CD14-positive monocyte (primary cell): ENCODE results near the gene B3GNT8. TPM values are rescaled to one million over a fixed set of nuclear protein-coding genes. Genes with fewer than 3 reads are reported as not detected.

Experiments
- DNase-seq, 3 donors: peaks; one replicate each; pipeline ENCODE4 v3.0.0-alpha.2; 2011 to 2022
- H2AFZ ChIP-seq: 2 replicates; pipeline ENCODE4 v1.6.0; 2012; ENCODE audit warnings: mild to moderate bottlenecking, low read depth, low read length, inconsistent platforms; ENCODE audit not compliant: insufficient read depth, poor library complexity, severe bottlenecking
- H3K27ac ChIP-seq, 2 donors: 1 replicate in 1 of 2; 2 replicates in 1 of 2; pipeline ENCODE4 v1.5.1; 2012 to 2013; ENCODE audit warnings: low read length in 2 of 2, control low read depth in 1 of 2, inconsistent platforms in 1 of 2, low read depth in 1 of 2, mild to moderate bottlenecking in 1 of 2
- H3K27me3 ChIP-seq, 2 donors: one replicate each; pipeline versions ENCODE4 v1.6.0 to v1.6.1; 2011 to 2013; ENCODE audit warnings: low read length in 2 of 2; ENCODE audit not compliant: control insufficient read depth in 2 of 2, insufficient read depth in 2 of 2
- H3K36me3 ChIP-seq, 2 donors: replicated peaks in 1 of 2; 1 replicate in 1 of 2; 2 replicates in 1 of 2; pipeline versions ENCODE4 v1.5.1 to v1.6.1; 2012 to 2013; ENCODE audit warnings: low read length in 2 of 2, control low read depth in 1 of 2, inconsistent platforms in 1 of 2, mild to moderate bottlenecking in 1 of 2; ENCODE audit not compliant: insufficient read depth in 2 of 2, control insufficient read depth in 1 of 2
- H3K4me1 ChIP-seq, 2 donors: 1 replicate in 1 of 2; 2 replicates in 1 of 2; pipeline versions ENCODE4 v1.5.1 to v1.6.1; 2012 to 2013; ENCODE audit warnings: low read length in 2 of 2, control low read depth in 1 of 2, inconsistent platforms in 1 of 2, mild to moderate bottlenecking in 1 of 2, moderate library complexity in 1 of 2; ENCODE audit not compliant: insufficient read depth in 2 of 2, control insufficient read depth in 1 of 2
- H3K4me2 ChIP-seq: replicated peaks from 2 replicates; pipeline ENCODE3; 2012; ENCODE audit warnings: low read length, moderate library complexity, mild to moderate bottlenecking; ENCODE audit not compliant: poor library complexity, severe bottlenecking; ENCODE audit errors: extremely low read depth
- H3K4me3 ChIP-seq, 3 experiments: fragments of 200-600 bp in 1 of 3; sonication (generic) in 1 of 3; replicated peaks in 1 of 3; 1 replicate in 2 of 3; 2 replicates in 1 of 3; pipeline ENCODE4 v1.5.1; 2011 to 2013; ENCODE audit warnings: low read length in 3 of 3, mild to moderate bottlenecking in 3 of 3, control low read depth in 2 of 3, low read depth in 2 of 3, inconsistent platforms in 1 of 3, moderate library complexity in 1 of 3
- H3K79me2 ChIP-seq: 2 replicates; pipeline ENCODE4 v1.6.0; 2012; ENCODE audit warnings: mild to moderate bottlenecking, control low read depth, inconsistent platforms, low read length, moderate library complexity; ENCODE audit not compliant: insufficient read depth
- H3K9ac ChIP-seq: 2 replicates; pipeline ENCODE4 v1.6.0; 2017; ENCODE audit warnings: low read length, mild to moderate bottlenecking; ENCODE audit not compliant: insufficient read depth, poor library complexity, severe bottlenecking
- H3K9me3 ChIP-seq, 2 donors: replicated peaks in 1 of 2; 1 replicate in 1 of 2; 2 replicates in 1 of 2; pipeline versions ENCODE4 v1.5.1 to v1.6.1; 2012 to 2013; ENCODE audit warnings: low read length in 2 of 2, control low read depth in 1 of 2; ENCODE audit not compliant: control insufficient read depth in 1 of 2, insufficient read depth in 1 of 2
- H4K20me1 ChIP-seq: 2 replicates; pipeline ENCODE4 v1.6.0; 2012; ENCODE audit warnings: mild to moderate bottlenecking, low read length, control low read depth, moderate library complexity; ENCODE audit not compliant: insufficient read depth
- H3K27ac Mint-ChIP-seq, 7 donors: one replicate each; pipeline ENCODE4 v1.8.0; 2020; ENCODE audit warnings: mild to moderate bottlenecking in 7 of 7, mixed read lengths in 7 of 7, moderate library complexity in 6 of 7, inconsistent platforms in 2 of 7
- H3K27me3 Mint-ChIP-seq, 3 donors: one replicate each; pipeline ENCODE4 v1.8.0; 2021 to 2022; ENCODE audit warnings: low read depth in 3 of 3, mild to moderate bottlenecking in 3 of 3, mixed read lengths in 3 of 3, moderate library complexity in 3 of 3, inconsistent platforms in 1 of 3
- H3K36me3 Mint-ChIP-seq, 2 donors: one replicate each; pipeline ENCODE4 v1.8.0; 2020; ENCODE audit warnings: mixed read lengths in 2 of 2, inconsistent platforms in 1 of 2, mild to moderate bottlenecking in 1 of 2
- H3K4me1 Mint-ChIP-seq: one replicate; pipeline ENCODE4 v1.8.0; 2020; ENCODE audit warnings: mild to moderate bottlenecking, mixed read lengths
- H3K4me3 Mint-ChIP-seq, 2 donors: one replicate each; pipeline ENCODE4 v1.8.0; 2020; ENCODE audit warnings: mild to moderate bottlenecking in 2 of 2, mixed read lengths in 2 of 2, moderate library complexity in 1 of 2
- H3K9me3 Mint-ChIP-seq, 7 donors: one replicate each; pipeline ENCODE4 v1.8.0; 2020 to 2022; ENCODE audit warnings: mixed read lengths in 7 of 7, mild to moderate bottlenecking in 6 of 7, moderate library complexity in 6 of 7, inconsistent platforms in 2 of 7
- CTCF ChIP-seq: fragments of 200-600 bp; IDR thresholded peaks from one replicate; pipeline ENCODE4 v1.8.0; 2022; ENCODE audit warnings: antibody characterized with exemption, mild to moderate bottlenecking
- WGBS: methylation state at CpG from one replicate; pipeline ENCODE4 v1.1.5; 2013; ENCODE audit warnings: missing lambda C conversion rate; ENCODE audit not compliant: insufficient coverage; 5-methylcytosine and 5-hydroxymethylcytosine counted together
- intact Hi-C, 2 donors: fragments of 100-400 bp; cut with micrococcal nuclease; formaldehyde crosslinking; loops; one replicate each; pipeline versions ENCODE4 v1.15.0 to v1.15.1; 2023
- polyA plus RNA-seq, 3 donors: library from polyadenylated mRNA; depleted of rRNA in 1 of 3; unstranded in 2 of 3; stranded (reverse) in 1 of 3; fragments of 300-500 nt in 2 of 3; fragments of >200 nt in 1 of 3; fragmentation: Illumina TruSeq in 2 of 3; gene quantifications; 1 replicate in 2 of 3; 2 replicates in 1 of 3; pipeline ENCODE4 v1.2.3, GENCODE V29; 2012 to 2021

Gene B3GNT8
- polyA plus RNA-seq, 3 donors: 2.9 to 18.9 (median 17.4) TPM

DNA sequence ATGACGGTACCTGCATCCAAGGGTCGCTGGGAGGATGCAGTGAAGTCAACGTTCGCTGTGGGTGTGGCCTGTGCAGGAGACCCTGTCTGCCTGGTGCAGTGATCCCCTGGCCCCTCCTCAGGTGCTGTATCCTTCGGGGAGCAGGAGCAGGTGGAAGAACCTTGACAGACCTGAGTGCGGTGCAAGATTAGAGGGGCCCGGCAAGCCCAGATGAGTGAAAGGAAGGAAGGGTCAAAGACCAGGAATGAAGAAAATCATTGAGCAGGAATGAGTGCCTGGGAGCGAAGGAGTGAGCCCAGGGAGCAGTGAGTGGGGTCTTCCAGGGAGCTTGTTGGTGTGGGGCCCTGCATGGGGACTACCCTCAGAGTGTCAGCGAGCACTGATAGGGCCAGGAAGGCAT is 12.7 kb downstream of the B3GNT8 start:
- no peaks in the 10 kb centered on the region for H4K20me1 ChIP-seq
- no peak for DNase-seq
- no peak overlapping the region for H3K4me3 ChIP-seq
- H2AFZ ChIP-seq: no peak overlapping the region
- H3K27me3 ChIP-seq: no peaks in the 10 kb centered on the region
- H3K79me2 ChIP-seq: peaks cover 14% of the 10 kb centered on the region
- H3K27me3 Mint-ChIP-seq: peaks cover 0 to 2% (median 0%) of the 10 kb centered on the region in 3 donors
- no peaks in the 10 kb centered on the region for H3K9me3 ChIP-seq
- H3K4me3 Mint-ChIP-seq: no peak overlapping the region
- 92% methylated on average over 9 of the region's 9 CpGs for WGBS
- H3K4me1 Mint-ChIP-seq: peaks cover 60% of the 10 kb centered on the region
- no peak overlapping the region for H3K27ac ChIP-seq
- no peak for TF ChIP-seq CTCF
- peak overlapping the region in 3 of 7 donors; percentile 26 to 77 (median 76) for H3K27ac Mint-ChIP-seq
- H3K36me3 ChIP-seq: peaks cover 64 to 81% of the 10 kb centered on the region in 2 donors
- peaks cover 0 to 6% (median 0%) of the 10 kb centered on the region in 7 donors for H3K9me3 Mint-ChIP-seq
- H3K9ac ChIP-seq: no peak overlapping the region
- peaks cover 76 to 93% of the 10 kb centered on the region in 2 donors for H3K36me3 Mint-ChIP-seq
- H3K4me1 ChIP-seq: peaks cover 37 to 70% of the 10 kb centered on the region in 2 donors
- intact Hi-C loops: no loop called here
- no peak overlapping the region for H3K4me2 ChIP-seq

- no peaks in the 10 kb centered on the region for H4K20me1 ChIP-seq
- intact Hi-C loops: no loop called here
- peaks cover 37 to 70% of the 10 kb centered on the region in 2 donors for H3K4me1 ChIP-seq
- H3K4me3 Mint-ChIP-seq: no peak overlapping the region
- WGBS: 94% methylated on average over 10 of the region's 10 CpGs
- no peak for DNase-seq
- no peak overlapping the region for H3K4me2 ChIP-seq
- peaks cover 60 to 76% of the 10 kb centered on the region in 2 donors for H3K36me3 ChIP-seq
- no peak overlapping the region for H3K4me3 ChIP-seq
- no peak for TF ChIP-seq CTCF
- no peak overlapping the region for H3K27ac ChIP-seq
- peaks cover 0 to 2% (median 0%) of the 10 kb centered on the region in 3 donors for H3K27me3 Mint-ChIP-seq
- H3K36me3 Mint-ChIP-seq: peaks cover 73 to 88% of the 10 kb centered on the region in 2 donors
- H3K4me1 Mint-ChIP-seq: peaks cover 60% of the 10 kb centered on the region
- no peak overlapping the region for H3K9ac ChIP-seq
- H3K79me2 ChIP-seq: peaks cover 15% of the 10 kb centered on the region
- H3K9me3 ChIP-seq: no peaks in the 10 kb centered on the region
- H3K27ac Mint-ChIP-seq: peak overlapping the region in 3 of 7 donors; percentile 9 to 42 (median 11)
- H2AFZ ChIP-seq: no peak overlapping the region
- H3K9me3 Mint-ChIP-seq: peaks cover 0 to 3% (median 0%) of the 10 kb centered on the region in 7 donors
- H3K27me3 ChIP-seq: no peaks in the 10 kb centered on the region
Measured at GRCh38 chr19:41413947-41414346, 13.2 kb downstream of the B3GNT8 start.
